ENCODE data around the gene QRSL1. TPM values are rescaled to one million over a fixed set of nuclear protein-coding genes. Genes with fewer than 3 reads are reported as not detected.

The QRSL1 gene
- 5.8 to 7.8 TPM (median 6.7 TPM) in 5 replicates for total RNA-seq (2022; extraction: Qiagen RNA extraction; ENCODE audit: low read depth)

GRCh38 chr6:106629103-106629858 is at the start of gene QRSL1, which contains the start of gene RTN4IP1:
Gene QRSL1, plus strand, starts transcription at chr6:106629578. Its CDS starts 104 bp downstream, at chr6:106629682.
Gene RTN4IP1, minus strand, starts transcription at chr6:106629498. Its CDS starts 477 bp downstream, at chr6:106629021.

Other genes with a start within 250 kb of the QRSL1 start
- 8.5 to 11.0 TPM (median 9.6 TPM) in 5 replicates for gene RTN4IP1, start 80 bp upstream of the QRSL1 start, total RNA-seq (2022; extraction: Qiagen RNA extraction; ENCODE audit: low read depth)